SU-DHL-6 (cell line): Measurements from ENCODE around the gene ADAMTS16.

Source experiments
- H2AFZ ChIP-seq: fragments of 200-600 bp; sonication (generic); 2 replicates; pipeline ENCODE4 v1.6.1; 2014; ENCODE audit warnings: low read depth, mild to moderate bottlenecking, moderate library complexity, mixed read lengths, antibody characterized with exemption, low read length; ENCODE audit not compliant: severe bottlenecking
- H3F3A ChIP-seq: fragments of 200-600 bp; shearing (Covaris generic); 2 replicates; pipeline ENCODE4 v1.6.0; 2016; ENCODE audit warnings: antibody characterized with exemption, mild to moderate bottlenecking; ENCODE audit not compliant: insufficient read depth
- H3K27ac ChIP-seq: fragments of 200-600 bp; sonication (generic); 2 replicates; pipeline ENCODE4 v1.5.1; 2016; ENCODE audit warnings: low read depth, mild to moderate bottlenecking, low read length, moderate library complexity, mixed read lengths
- H3K27me3 ChIP-seq: fragments of 200-600 bp; sonication (generic), shearing (Covaris generic); 2 replicates; pipeline ENCODE4 v1.6.0; 2014; ENCODE audit warnings: mild to moderate bottlenecking, low read length
- H3K36me3 ChIP-seq: fragments of 200-600 bp; sonication (generic); 2 replicates; pipeline ENCODE4 v1.6.1; 2014; ENCODE audit warnings: mild to moderate bottlenecking, low read length, mixed read lengths
- H3K4me2 ChIP-seq: fragments of 300-600, 200-600 bp; shearing (Covaris generic), sonication (generic); 2 replicates; pipeline ENCODE4 v1.6.0; 2014; ENCODE audit warnings: low read length, low read depth, mild to moderate bottlenecking; ENCODE audit not compliant: poor library complexity, severe bottlenecking
- H3K4me3 ChIP-seq: fragments of 200-600 bp; sonication (generic); 2 replicates; pipeline ENCODE4 v1.5.1; 2014; ENCODE audit warnings: antibody characterized with exemption, low read length, mild to moderate bottlenecking, mixed read lengths; ENCODE audit not compliant: insufficient read depth, poor library complexity, severe bottlenecking
- H3K79me2 ChIP-seq: fragments of 200-600 bp; sonication (generic); 2 replicates; pipeline ENCODE4 v1.6.1; 2014; ENCODE audit warnings: mild to moderate bottlenecking, low read length, moderate library complexity; ENCODE audit not compliant: insufficient read depth
- H3K9ac ChIP-seq: fragments of 200-600 bp; sonication (generic); 2 replicates; pipeline ENCODE4 v1.7.0; 2014; ENCODE audit warnings: mild to moderate bottlenecking, low read length
- H3K9me2 ChIP-seq: fragments of 200-600 bp; sonication (generic); replicated peaks from 2 replicates; pipeline ENCODE4 v1.6.1; 2014; ENCODE audit warnings: low read length; ENCODE audit not compliant: insufficient read depth
- H3K9me3 ChIP-seq: fragments of 200-600 bp; sonication (generic); 2 replicates; pipeline ENCODE4 v1.6.1; 2014; ENCODE audit warnings: low read length, mixed read lengths; ENCODE audit not compliant: insufficient read depth
- H4K20me1 ChIP-seq: fragments of 200-600 bp; sonication (generic); 2 replicates; pipeline ENCODE4 v1.6.1; 2014; ENCODE audit warnings: low read depth, mild to moderate bottlenecking, antibody characterized with exemption, low read length, moderate library complexity, mixed read lengths
- EZH2phosphoT487 ChIP-seq: fragments of 200-600 bp; sonication (generic), shearing (Covaris generic); conservative IDR thresholded peaks from 2 replicates; pipeline ENCODE4 v1.6.1; 2018; ENCODE audit warnings: mild to moderate bottlenecking, antibody characterized with exemption, low read length, moderate library complexity, mixed read lengths
- TF ChIP-seq, protein P1 (sequence below): fragments of 200-600 bp; sonication (generic); IDR thresholded peaks from one replicate; pipeline ENCODE4 v1.5.1; 2017; ENCODE audit warnings: antibody characterized with exemption, mild to moderate bottlenecking, low read length, moderate library complexity; ENCODE audit not compliant: insufficient read depth, poor library complexity, severe bottlenecking

The ADAMTS16 gene

DNA sequence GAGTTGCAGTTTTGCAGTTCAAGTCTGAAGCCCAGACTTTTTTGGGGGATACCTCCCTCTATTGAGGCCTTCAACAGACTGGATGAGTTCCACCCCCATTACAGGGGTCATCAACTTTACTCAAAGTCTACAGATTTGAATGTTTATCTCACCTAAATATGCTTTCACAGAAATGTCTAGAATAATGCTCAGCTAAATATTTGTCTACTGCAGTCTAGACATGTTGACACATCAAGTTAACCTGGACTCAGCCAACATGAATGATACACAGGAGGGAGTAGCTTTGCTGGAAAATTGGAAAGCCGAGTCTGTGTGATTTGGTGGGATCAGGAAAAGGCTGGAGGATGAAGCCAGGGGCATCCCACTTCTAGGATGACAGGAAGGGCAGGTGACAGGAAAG lies 154.3 kb downstream of the ADAMTS16 start:
- no peaks in the 10 kb centered on the region for H3K9me2 ChIP-seq
- no peak overlapping the region for H3K27ac ChIP-seq
- no peaks in the 10 kb centered on the region for H4K20me1 ChIP-seq
- H3K36me3 ChIP-seq, result no peaks in the 10 kb centered on the region
- H3K4me3 ChIP-seq, result no peak overlapping the region
- no peaks in the 10 kb centered on the region for H3K27me3 ChIP-seq
- TF ChIP-seq, protein P1, sequence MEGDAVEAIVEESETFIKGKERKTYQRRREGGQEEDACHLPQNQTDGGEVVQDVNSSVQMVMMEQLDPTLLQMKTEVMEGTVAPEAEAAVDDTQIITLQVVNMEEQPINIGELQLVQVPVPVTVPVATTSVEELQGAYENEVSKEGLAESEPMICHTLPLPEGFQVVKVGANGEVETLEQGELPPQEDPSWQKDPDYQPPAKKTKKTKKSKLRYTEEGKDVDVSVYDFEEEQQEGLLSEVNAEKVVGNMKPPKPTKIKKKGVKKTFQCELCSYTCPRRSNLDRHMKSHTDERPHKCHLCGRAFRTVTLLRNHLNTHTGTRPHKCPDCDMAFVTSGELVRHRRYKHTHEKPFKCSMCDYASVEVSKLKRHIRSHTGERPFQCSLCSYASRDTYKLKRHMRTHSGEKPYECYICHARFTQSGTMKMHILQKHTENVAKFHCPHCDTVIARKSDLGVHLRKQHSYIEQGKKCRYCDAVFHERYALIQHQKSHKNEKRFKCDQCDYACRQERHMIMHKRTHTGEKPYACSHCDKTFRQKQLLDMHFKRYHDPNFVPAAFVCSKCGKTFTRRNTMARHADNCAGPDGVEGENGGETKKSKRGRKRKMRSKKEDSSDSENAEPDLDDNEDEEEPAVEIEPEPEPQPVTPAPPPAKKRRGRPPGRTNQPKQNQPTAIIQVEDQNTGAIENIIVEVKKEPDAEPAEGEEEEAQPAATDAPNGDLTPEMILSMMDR, result no peak
- TF ChIP-seq EZH2phosphoT487, result no peak
- no peak overlapping the region for H3K9ac ChIP-seq
- no peak overlapping the region for H2AFZ ChIP-seq
- no peak overlapping the region for H3K4me2 ChIP-seq
- no peaks in the 10 kb centered on the region for H3K9me3 ChIP-seq
- H3K79me2 ChIP-seq, result no peaks in the 10 kb centered on the region
- H3F3A ChIP-seq, result no peaks in the 10 kb centered on the region

DNA sequence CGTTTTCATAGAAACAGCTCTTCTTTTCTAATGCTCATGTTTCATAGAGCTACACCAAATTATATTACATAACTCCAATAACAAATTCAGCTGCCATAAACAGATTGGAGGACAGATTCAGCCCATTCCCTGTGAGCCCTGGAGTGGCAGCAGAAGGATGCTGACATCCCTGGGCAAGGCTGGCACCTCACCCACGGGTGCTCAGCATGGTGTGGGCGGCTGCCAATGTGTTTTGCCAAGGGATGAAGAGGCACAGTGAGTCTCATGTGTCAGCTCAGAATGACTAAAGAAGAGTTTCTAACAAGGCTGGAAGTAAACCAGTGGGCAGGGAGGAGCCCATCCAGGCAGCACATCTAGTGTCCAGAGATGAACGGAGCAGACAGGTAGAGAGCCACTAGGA lies 155.2 kb downstream of the ADAMTS16 start:
- Histone ChIP-seq H3K4me3 (no peak overlapping the region), H2AFZ (no peak overlapping the region), H3K9me3 (no peaks in the 10 kb centered on the region), H3K4me2 (no peak overlapping the region), H3K36me3 (no peaks in the 10 kb centered on the region), H3K9me2 (no peaks in the 10 kb centered on the region), H3K27ac (no peak overlapping the region), H3K27me3 (no peaks in the 10 kb centered on the region), H3F3A (no peaks in the 10 kb centered on the region), H3K9ac (no peak overlapping the region), H3K79me2 (no peaks in the 10 kb centered on the region), H4K20me1 (no peaks in the 10 kb centered on the region)
- TF ChIP-seq EZH2phosphoT487, result no peak
- TF ChIP-seq, protein P1, result no peak

DNA sequence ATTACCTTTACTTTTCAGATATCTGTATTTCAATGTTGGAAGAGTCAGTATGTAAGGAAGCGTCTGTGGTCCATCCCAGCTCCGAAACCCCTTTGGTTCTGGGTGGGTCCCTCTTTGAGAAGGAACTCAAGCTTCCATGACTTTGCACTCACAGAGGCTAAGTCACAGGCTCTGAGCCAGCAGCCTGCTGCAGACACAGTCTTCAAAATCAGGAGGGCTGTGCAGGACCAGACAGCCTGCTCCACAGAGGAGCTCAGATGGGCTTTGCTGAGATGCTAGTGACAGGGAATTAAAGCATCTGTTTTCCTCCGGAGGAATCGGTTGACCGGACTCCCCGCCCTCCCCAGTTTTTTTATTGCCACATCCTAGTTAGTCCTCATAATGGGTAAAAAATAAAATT lies 155.9 kb downstream of the ADAMTS16 start:
- Histone ChIP-seq H3K9me3 (no peaks in the 10 kb centered on the region), H4K20me1 (no peaks in the 10 kb centered on the region), H3K9ac (no peak overlapping the region), H3K9me2 (no peaks in the 10 kb centered on the region), H3K27ac (no peak overlapping the region), H3K4me2 (no peak overlapping the region), H3F3A (no peaks in the 10 kb centered on the region), H3K4me3 (no peak overlapping the region), H3K36me3 (no peaks in the 10 kb centered on the region), H3K27me3 (no peaks in the 10 kb centered on the region), H2AFZ (no peak overlapping the region), H3K79me2 (no peaks in the 10 kb centered on the region)
- TF ChIP-seq, protein P1, result no peak
- no peak for TF ChIP-seq EZH2phosphoT487
